Omental fat pad (tissue), 4 donors: ENCODE results near the gene RNF111. TPM values are rescaled to one million over a fixed set of nuclear protein-coding genes. Genes with fewer than 3 reads are reported as not detected.

Experiments used
- ATAC-seq: fragments of 150-250 bp; one replicate; pipeline ENCODE4 v1.9.1; 2016; ENCODE audit warnings: mild to moderate bottlenecking, moderate library complexity; ENCODE audit not compliant: low FRiP score
- DNase-seq: peaks from one replicate; pipeline ENCODE4 v3.0.0-alpha.2; 2019; ENCODE audit warnings: low spot score
- CTCF ChIP-seq, 3 donors: fragments of 450-650 bp; IDR thresholded peaks; one replicate each; pipeline ENCODE4 v1.5.1; 2016 to 2017; ENCODE audit warnings: antibody characterized with exemption in 3 of 3, mild to moderate bottlenecking in 3 of 3, moderate library complexity in 2 of 3
- total RNA-seq, 4 donors: library from RNA; depleted of rRNA; stranded (reverse); fragments of >200 nt; gene quantifications; one replicate each; pipeline ENCODE4 v1.1.0, GENCODE V29; 2016

The RNF111 gene
- total RNA-seq, 4 donors from 2014 or later, result 15.4 to 28.7 (median 24.1) TPM

DNA sequence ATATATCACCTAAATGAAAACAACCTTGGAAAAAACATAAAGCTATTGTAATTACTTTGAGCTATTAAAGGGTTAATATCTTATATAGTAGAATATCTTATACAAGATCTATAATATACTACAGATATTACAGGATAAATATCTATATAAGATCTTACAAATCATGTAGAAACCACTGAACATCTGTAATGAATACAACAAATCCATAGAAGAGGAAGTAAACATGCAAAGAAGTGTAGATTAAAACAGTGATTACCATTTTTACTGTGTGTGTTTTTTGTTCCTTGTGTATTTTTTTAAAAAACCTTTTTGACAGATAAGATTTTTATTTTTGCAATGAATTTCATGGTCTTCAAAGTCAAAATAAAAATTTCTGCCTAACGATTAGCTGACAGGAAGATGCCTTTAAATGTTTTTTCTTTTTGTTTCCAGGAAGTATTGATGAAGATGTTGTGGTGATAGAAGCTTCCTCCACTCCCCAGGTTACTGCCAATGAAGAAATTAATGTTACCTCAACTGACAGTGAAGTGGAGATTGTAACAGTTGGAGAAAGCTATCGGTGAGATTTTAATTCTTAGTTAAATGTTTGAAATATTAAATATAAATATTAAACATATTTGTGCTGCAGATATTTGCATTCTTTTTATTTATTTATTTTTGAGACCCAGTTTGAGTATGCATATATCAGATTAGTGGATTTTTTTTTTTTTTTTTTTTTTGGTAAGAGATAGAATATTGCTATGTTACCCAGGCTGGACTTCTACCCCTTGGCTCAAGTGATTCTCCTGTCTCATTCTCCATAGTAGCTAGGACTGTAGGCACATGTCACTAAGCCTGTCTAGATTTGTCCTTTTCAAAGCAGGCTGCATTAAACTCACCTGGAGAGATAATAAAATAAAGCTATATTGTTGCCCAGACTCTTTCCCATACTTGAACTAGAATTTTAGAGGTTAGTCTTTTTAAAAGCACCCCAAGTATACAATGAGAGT, 64.7 kb downstream of the RNF111 start:
- DNase-seq (no peak), ATAC-seq (no peak)
- no peak for TF ChIP-seq CTCF (IDR thresholded peaks at IDR 0.05)

DNA sequence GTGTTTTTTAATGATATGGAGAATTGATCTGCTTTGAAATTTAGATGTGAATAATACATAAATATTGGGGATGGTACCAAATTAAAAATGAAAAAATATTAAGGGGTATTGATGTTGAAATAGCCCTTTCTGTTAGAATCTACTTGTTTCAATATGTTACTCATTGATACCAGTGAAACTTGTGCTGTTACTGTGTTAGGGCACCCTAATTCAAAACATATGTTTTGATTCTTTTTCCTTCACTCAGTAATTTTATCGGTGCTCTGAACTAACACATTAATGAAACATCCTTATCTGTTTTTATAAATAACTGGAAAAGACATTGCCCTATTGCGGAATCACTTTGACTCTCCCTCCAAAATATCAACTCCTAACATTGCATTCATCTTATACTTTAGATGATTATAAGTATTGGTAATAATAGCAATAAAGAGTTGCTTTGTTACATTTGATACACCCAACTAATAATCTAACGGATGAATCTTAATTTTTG, 65.5 kb downstream of the RNF111 start:
- TF ChIP-seq CTCF (IDR thresholded peaks at IDR 0.05), result no peak
- ATAC-seq, result no peak
- DNase-seq, result no peak

GRCh38 chr15:59053482-59053881, 66.0 kb downstream of the RNF111 start:
- no peak for DNase-seq
- TF ChIP-seq CTCF (IDR thresholded peaks at IDR 0.05), result no peak
- ATAC-seq, result no peak

- no peak for ATAC-seq
- TF ChIP-seq CTCF (IDR thresholded peaks at IDR 0.05), result no peak
- DNase-seq, result no peak
Measured at GRCh38 chr15:59059076-59059597, 71.7 kb downstream of the RNF111 start.

DNA sequence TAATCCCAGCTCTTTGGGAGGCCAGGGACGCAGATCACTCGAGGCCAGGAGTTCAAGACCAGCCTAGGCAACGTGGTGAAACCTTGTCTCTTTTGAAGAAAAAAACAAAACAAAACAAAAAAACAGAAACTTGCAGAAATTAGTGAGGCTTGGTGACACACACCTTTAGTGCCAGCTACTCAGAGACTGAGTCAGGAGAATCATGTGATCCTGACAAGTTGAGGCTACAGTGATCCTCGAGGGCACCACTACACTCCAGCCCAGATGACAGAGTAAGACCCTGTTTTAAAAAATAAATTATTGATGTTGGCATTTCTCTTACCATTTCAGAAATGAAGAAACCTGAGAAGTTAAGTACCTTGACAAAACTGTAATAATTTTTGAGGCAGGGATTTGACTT, 72.9 kb downstream of the RNF111 start:
- no peak for DNase-seq
- no peak for ATAC-seq
- no peak for TF ChIP-seq CTCF (IDR thresholded peaks at IDR 0.05)

DNA sequence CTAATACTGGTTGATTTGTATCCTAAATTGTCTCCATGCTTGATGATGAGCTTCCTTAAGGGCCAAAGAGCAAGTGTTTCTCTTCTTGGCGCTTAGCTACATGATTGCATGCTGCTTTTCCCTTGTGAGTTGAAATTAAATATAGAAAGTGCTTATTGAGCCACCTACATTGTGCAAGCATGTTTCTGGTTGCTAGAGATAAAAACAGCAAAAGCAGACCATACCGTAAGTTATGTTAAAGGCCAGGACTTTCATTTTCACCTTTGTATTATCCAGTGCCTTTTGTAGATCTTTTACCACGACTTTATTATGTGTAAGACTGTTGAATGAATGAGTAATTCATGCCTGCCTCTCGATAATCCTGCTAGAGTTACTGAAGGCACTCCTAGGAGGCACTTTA, 75.6 kb downstream of the RNF111 start:
- no peak for ATAC-seq
- DNase-seq, result no peak
- TF ChIP-seq CTCF (IDR thresholded peaks at IDR 0.05), result no peak
